KBM-7 (cell line): ENCODE measurements around the gene MAGEA4.

Source experiments
- DNase-seq: peaks from one replicate; pipeline ENCODE4 v3.0.0-alpha.2; 2015
- in situ Hi-C: fragments of 300-500 bp; cut with MboI; formaldehyde crosslinking; loops from 2 replicates; pipeline ENCODE4 v1.14.3; 2020; ENCODE audit warnings: low sequenced_read_pairs, low pct_unique_long_range_greater_than_20kb, mixed read lengths

Gene MAGEA4

GRCh38 chrX:151921292-151921691 lies 8.6 kb downstream of the MAGEA4 start:
- in situ Hi-C loops: no loop called here

GRCh38 chrX:151921866-151922265 lies 9.2 kb downstream of the MAGEA4 start:
- no peak for DNase-seq
- in situ Hi-C loops: no loop called here

More at GRCh38 chrX:151921292-151921691, 8.6 kb downstream of the MAGEA4 start:
- no peak for DNase-seq

GRCh38 chrX:151922692-151923091 lies 10.0 kb downstream of the MAGEA4 start:
- in situ Hi-C loops: no loop called here
- DNase-seq: no peak

- in situ Hi-C loops: no loop called here
- DNase-seq: no peak
Observed at GRCh38 chrX:151923648-151924047, 11.0 kb downstream of the MAGEA4 start.

- in situ Hi-C loops: no loop called here
Observed at GRCh38 chrX:151929126-151929525, 16.4 kb downstream of the MAGEA4 start.

GRCh38 chrX:151935358-151935757 lies 22.7 kb downstream of the MAGEA4 start:
- no peak for DNase-seq
- in situ Hi-C loops: no loop called here

More at GRCh38 chrX:151929126-151929525, 16.4 kb downstream of the MAGEA4 start:
- DNase-seq: no peak

GRCh38 chrX:151938172-151938571 lies 25.5 kb downstream of the MAGEA4 start:
- in situ Hi-C loops: no loop called here
- no peak for DNase-seq

GRCh38 chrX:151954730-151955129 lies 42.0 kb downstream of the MAGEA4 start:
- no peak for DNase-seq
- in situ Hi-C loops: no loop called here

- no peak for DNase-seq
- in situ Hi-C loops: no loop called here
Observed at GRCh38 chrX:151958101-151958500, 45.4 kb downstream of the MAGEA4 start.

GRCh38 chrX:151962034-151962433 lies 49.3 kb downstream of the MAGEA4 start:
- DNase-seq: no peak

GRCh38 chrX:151966236-151966635 lies 53.5 kb downstream of the MAGEA4 start:
- DNase-seq: no peak
- in situ Hi-C loops: no loop called here

More at GRCh38 chrX:151962034-151962433, 49.3 kb downstream of the MAGEA4 start:
- in situ Hi-C loops: no loop called here

- in situ Hi-C loops: no loop called here
Observed at GRCh38 chrX:151970027-151970426, 57.3 kb downstream of the MAGEA4 start.

GRCh38 chrX:151970661-151971060 lies 58.0 kb downstream of the MAGEA4 start:
- in situ Hi-C loops: no loop called here
- no peak for DNase-seq

More at GRCh38 chrX:151970027-151970426, 57.3 kb downstream of the MAGEA4 start:
- DNase-seq: no peak

GRCh38 chrX:151973060-151973661 lies 60.5 kb downstream of the MAGEA4 start:
- in situ Hi-C loops: no loop called here
- no peak for DNase-seq

- DNase-seq: no peak
- in situ Hi-C loops: no loop called here
Observed at GRCh38 chrX:151973851-151974335, 61.2 kb downstream of the MAGEA4 start.
